ENCODE measurements around the gene TNFRSF13B. TPM values are rescaled to one million over a fixed set of nuclear protein-coding genes. Genes with fewer than 3 reads are reported as not detected.

TNFRSF13B gene
- polyA plus RNA-seq, 1 donor (not counting 4 experiments of a cell fraction or from before 2014, with no cell fraction given): not detected

DNA sequence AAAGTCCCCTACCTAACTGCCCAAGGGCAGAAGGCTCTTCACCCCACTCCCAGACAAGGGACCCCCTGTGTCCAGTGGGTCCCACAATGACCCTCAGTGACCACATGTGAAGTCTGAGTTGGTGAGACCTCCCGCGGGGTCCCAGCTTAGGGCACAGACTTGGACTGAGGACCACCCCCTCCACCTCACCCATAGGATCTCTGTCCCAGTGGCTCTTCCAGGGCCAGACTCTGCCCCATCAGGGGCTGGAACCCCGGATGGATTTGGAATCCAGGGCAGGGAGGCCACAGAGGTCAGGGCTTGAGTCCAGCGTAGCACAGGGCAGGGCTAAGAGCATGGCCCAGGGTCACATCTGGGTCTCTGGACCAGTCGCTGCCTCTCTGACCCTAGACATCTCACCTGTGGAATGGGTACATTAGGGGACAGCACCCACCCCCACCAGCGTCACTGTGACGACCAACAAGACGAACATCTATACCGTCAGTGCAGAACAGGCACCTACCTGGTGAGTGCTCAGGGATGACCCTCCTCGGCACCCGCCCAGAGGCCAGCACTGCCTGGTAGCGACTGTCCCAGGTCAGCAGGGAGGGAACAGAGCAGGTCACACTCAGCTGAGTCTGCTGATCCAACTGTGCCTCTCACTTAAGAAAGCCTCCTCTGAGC is 37.7 kb downstream of the TNFRSF13B start:
- Histone ChIP-seq H2AFZ (ENCODE audit: control insufficient read depth, low read length) (no peak overlapping the region), H3K4me3 (ENCODE audit: control insufficient read depth in 2 of 3, extremely low read depth in 1 of 3, insufficient read depth in 2 of 3, low read depth in 1 of 3, low read length in 3 of 3) (no peak overlapping the region), H3K27ac (ENCODE audit: control insufficient read depth, insufficient read depth, low read length) (no peak overlapping the region), H3K4me1 (ENCODE audit: control insufficient read depth, extremely low read depth, insufficient read depth, low read length) (no peaks in the 10 kb centered on the region), H3K79me2 (ENCODE audit: control insufficient read depth, insufficient read depth, low read length) (no peaks in the 10 kb centered on the region), H3K9ac (ENCODE audit: control insufficient read depth, extremely low read depth, insufficient read depth, low read length) (no peak overlapping the region), H3K4me2 (ENCODE audit: control insufficient read depth, extremely low read depth, insufficient read depth, low read depth, low read length) (no peak overlapping the region), H3K9me3 (ENCODE audit: control insufficient read depth, low read depth, low read length) (no peaks in the 10 kb centered on the region), H3K36me3 (ENCODE audit: control insufficient read depth in 2 of 2, extremely low read depth in 1 of 2, insufficient read depth in 2 of 2, low read length in 2 of 2) (no peaks in the 10 kb centered on the region), H3K27me3 (ENCODE audit: control insufficient read depth, extremely low read depth, insufficient read depth, low read length) (peaks cover 13% of the 10 kb centered on the region), H4K20me1 (ENCODE audit: control insufficient read depth, extremely low read depth, insufficient read depth, low read length) (no peaks in the 10 kb centered on the region), H3K9me1 (ENCODE audit: control insufficient read depth, extremely low read depth, insufficient read depth, low read length) (no peaks in the 10 kb centered on the region)
- dilution Hi-C loops (cut with MboI; ENCODE audit: extremely low pct_ligation_motif_present, low sequenced_read_pairs): no loop called here
- TF ChIP-seq, protein P1, sequence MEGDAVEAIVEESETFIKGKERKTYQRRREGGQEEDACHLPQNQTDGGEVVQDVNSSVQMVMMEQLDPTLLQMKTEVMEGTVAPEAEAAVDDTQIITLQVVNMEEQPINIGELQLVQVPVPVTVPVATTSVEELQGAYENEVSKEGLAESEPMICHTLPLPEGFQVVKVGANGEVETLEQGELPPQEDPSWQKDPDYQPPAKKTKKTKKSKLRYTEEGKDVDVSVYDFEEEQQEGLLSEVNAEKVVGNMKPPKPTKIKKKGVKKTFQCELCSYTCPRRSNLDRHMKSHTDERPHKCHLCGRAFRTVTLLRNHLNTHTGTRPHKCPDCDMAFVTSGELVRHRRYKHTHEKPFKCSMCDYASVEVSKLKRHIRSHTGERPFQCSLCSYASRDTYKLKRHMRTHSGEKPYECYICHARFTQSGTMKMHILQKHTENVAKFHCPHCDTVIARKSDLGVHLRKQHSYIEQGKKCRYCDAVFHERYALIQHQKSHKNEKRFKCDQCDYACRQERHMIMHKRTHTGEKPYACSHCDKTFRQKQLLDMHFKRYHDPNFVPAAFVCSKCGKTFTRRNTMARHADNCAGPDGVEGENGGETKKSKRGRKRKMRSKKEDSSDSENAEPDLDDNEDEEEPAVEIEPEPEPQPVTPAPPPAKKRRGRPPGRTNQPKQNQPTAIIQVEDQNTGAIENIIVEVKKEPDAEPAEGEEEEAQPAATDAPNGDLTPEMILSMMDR (optimal IDR thresholded peaks at IDR 0.05 in 1 of 3, IDR thresholded peaks at IDR 0.05 in 1 of 3, conservative IDR thresholded peaks at IDR 0.05 in 1 of 3; ENCODE audit: extremely low read depth in 1 of 3, insufficient read depth in 2 of 3, low read length in 3 of 3): no peak
- no peak for TF ChIP-seq EZH2 (IDR thresholded peaks at IDR 0.05; ENCODE audit: low read length)
- FAIRE-seq (no peak), DNase-seq (ENCODE audit: low read depth, low spot score) (no peak)

DNA sequence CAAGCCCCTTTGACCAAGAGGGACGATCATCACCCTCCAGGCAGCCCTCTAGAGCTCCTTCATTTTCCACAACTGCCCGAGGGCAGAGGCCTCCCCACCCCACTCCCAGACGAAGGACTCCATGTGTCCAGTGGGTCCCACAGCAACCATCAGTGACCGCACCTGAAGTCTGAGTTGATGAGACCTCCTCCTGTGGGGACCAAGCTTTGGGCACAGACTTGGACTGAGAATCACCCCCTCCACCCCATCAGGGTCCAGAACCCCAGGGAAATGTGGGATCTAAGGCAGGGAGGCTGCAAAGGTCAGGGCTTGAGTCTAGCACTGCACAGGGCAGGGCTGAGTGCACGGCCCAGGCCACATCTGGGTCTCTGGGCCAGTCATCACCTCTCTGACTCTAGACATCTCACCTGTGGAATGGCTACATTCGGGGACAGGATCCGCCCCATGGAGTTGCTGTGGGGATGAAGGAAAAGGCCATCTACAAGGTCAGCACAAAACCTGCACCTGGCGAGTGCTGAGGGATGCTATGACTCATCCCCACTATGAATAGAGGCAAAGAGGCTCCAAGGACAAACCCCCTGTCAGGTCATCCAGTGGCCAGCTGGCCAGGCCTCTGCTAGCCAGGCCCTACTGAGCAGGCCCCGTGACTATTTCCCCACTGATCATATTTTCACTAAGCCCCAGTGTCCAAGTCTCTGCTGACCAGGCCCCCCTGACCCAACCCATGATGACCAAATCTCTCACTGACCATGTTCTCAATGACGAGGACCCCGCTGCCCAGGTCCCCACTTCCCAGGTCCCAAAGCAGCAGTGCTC is 38.4 kb downstream of the TNFRSF13B start:
- Histone ChIP-seq H3K4me1 (ENCODE audit: control insufficient read depth, extremely low read depth, insufficient read depth, low read length) (no peaks in the 10 kb centered on the region), H3K79me2 (ENCODE audit: control insufficient read depth, insufficient read depth, low read length) (no peaks in the 10 kb centered on the region), H4K20me1 (ENCODE audit: control insufficient read depth, extremely low read depth, insufficient read depth, low read length) (no peaks in the 10 kb centered on the region), H3K9ac (ENCODE audit: control insufficient read depth, extremely low read depth, insufficient read depth, low read length) (no peak overlapping the region), H3K27me3 (ENCODE audit: control insufficient read depth, extremely low read depth, insufficient read depth, low read length) (peaks cover 13% of the 10 kb centered on the region), H3K36me3 (ENCODE audit: control insufficient read depth in 2 of 2, extremely low read depth in 1 of 2, insufficient read depth in 2 of 2, low read length in 2 of 2) (no peaks in the 10 kb centered on the region), H3K4me2 (ENCODE audit: control insufficient read depth, extremely low read depth, insufficient read depth, low read depth, low read length) (no peak overlapping the region), H3K9me3 (ENCODE audit: control insufficient read depth, low read depth, low read length) (no peaks in the 10 kb centered on the region), H2AFZ (ENCODE audit: control insufficient read depth, low read length) (no peak overlapping the region), H3K4me3 (ENCODE audit: control insufficient read depth in 2 of 3, extremely low read depth in 1 of 3, insufficient read depth in 2 of 3, low read depth in 1 of 3, low read length in 3 of 3) (no peak overlapping the region), H3K9me1 (ENCODE audit: control insufficient read depth, extremely low read depth, insufficient read depth, low read length) (no peaks in the 10 kb centered on the region), H3K27ac (ENCODE audit: control insufficient read depth, insufficient read depth, low read length) (no peak overlapping the region)
- no peak for TF ChIP-seq EZH2 (IDR thresholded peaks at IDR 0.05; ENCODE audit: low read length)
- TF ChIP-seq, protein P1 (optimal IDR thresholded peaks at IDR 0.05 in 1 of 3, IDR thresholded peaks at IDR 0.05 in 1 of 3, conservative IDR thresholded peaks at IDR 0.05 in 1 of 3; ENCODE audit: extremely low read depth in 1 of 3, insufficient read depth in 2 of 3, low read length in 3 of 3): no peak
- dilution Hi-C loops (cut with MboI; ENCODE audit: extremely low pct_ligation_motif_present, low sequenced_read_pairs): no loop called here
- FAIRE-seq (no peak), DNase-seq (ENCODE audit: low read depth, low spot score) (no peak)
